Measurements from ENCODE around the gene PPP2CA. TPM values are rescaled to one million over a fixed set of nuclear protein-coding genes. Genes with fewer than 3 reads are reported as not detected.

PPP2CA gene
- total and polyA plus RNA-seq, 10 of the 15 experiments (the other 5 are each of a cell fraction or from before 2014, with no cell fraction given): 18.6 to 385 (median 134) TPM

DNA sequence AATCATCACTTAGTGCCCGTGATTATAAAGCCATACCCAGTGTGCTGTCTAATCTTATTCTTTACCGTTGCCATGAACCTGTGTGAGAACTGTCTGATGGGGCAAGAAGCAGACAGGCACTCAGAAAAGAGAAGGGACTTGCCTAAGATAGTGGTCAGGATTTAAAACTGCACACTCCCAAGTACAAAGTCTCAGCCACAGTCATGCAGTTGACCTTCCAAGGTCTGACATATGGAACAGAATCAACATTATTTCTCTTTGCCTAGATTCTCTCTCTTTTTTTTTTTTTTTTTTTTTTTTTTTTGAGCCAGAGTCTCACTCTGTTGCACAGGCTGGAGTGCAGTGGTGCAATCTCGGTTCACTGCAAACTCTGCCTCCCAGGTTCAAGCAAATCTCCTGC is 1.9 kb upstream of the PPP2CA start (continued):
- TF ChIP-seq, protein P1, sequence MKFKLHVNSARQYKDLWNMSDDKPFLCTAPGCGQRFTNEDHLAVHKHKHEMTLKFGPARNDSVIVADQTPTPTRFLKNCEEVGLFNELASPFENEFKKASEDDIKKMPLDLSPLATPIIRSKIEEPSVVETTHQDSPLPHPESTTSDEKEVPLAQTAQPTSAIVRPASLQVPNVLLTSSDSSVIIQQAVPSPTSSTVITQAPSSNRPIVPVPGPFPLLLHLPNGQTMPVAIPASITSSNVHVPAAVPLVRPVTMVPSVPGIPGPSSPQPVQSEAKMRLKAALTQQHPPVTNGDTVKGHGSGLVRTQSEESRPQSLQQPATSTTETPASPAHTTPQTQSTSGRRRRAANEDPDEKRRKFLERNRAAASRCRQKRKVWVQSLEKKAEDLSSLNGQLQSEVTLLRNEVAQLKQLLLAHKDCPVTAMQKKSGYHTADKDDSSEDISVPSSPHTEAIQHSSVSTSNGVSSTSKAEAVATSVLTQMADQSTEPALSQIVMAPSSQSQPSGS (IDR thresholded peaks at IDR 0.05; ENCODE audit: low read length): no peak
- TF ChIP-seq NFYA (IDR thresholded peaks at IDR 0.05; ENCODE audit: borderline replicate concordance, low read depth, low read length) (no peak), SRF (IDR thresholded peaks at IDR 0.05; ENCODE audit: low read depth in 2 of 2, low read length in 2 of 2) (no peak), PML (IDR thresholded peaks at IDR 0.05; ENCODE audit: low read length) (no peak), TARDBP (IDR thresholded peaks at IDR 0.05; ENCODE audit: borderline replicate concordance) (no peak), IRF4 (IDR thresholded peaks at IDR 0.05; ENCODE audit: low read depth, low read length) (no peak)

DNA sequence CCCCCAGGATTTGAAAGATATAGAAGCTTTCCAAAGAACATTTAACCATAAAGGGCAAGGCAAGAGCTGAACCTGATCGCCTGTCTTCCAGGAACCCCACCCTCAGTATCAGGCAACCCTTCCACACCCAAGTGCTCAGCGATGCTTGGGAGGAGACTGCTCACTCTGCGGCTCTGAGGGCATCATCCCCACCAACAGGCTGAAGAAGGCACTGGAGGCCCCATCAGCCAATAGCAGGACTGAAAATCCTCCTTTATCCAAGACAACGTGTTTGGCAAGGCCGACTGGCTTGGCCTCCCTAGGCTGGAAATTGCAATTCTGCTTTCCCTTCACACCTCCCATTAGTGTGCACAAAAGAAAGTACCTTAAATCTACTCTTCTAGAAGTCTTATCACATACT is 1.4 kb upstream of the PPP2CA start:
- Histone ChIP-seq H3K27ac (ENCODE audit: control insufficient read depth, insufficient read depth) (no peak overlapping the region), H3K36me3 (ENCODE audit: control insufficient read depth in 2 of 2, insufficient read depth in 2 of 2, low read length in 1 of 2) (no peaks in the 10 kb centered on the region), H3K4me2 (ENCODE audit: control insufficient read depth, insufficient read depth) (peak overlapping the region; percentile 97), H3K9me3 (replicated peaks; ENCODE audit: control insufficient read depth, insufficient read depth, low read length) (no peaks in the 10 kb centered on the region), H3K9ac (ENCODE audit: control insufficient read depth, insufficient read depth, low read length) (peak overlapping the region; percentile 97; the same call in 1 of the 2 replicates), H4K20me1 (ENCODE audit: control insufficient read depth, insufficient read depth) (no peaks in the 10 kb centered on the region), H3K27me3 (replicated peaks in 1 of 2; ENCODE audit: control insufficient read depth in 2 of 2, insufficient read depth in 2 of 2, low read length in 1 of 2) (no peaks in the 10 kb centered on the region), H3K79me2 (ENCODE audit: control insufficient read depth, insufficient read depth, low read length) (peaks cover 50% of the 10 kb centered on the region), H3K4me3 (peak overlapping the region; percentile 69), H3K4me1 (ENCODE audit: control insufficient read depth, insufficient read depth, low read length) (peaks cover 11% of the 10 kb centered on the region), H2AFZ (ENCODE audit: control insufficient read depth, low read depth, low read length) (peak overlapping the region; percentile 99)
- ATAC-seq (no peak), FAIRE-seq (no peak), DNase-seq (ENCODE audit: low read depth, low spot score) (no peak)
- in situ Hi-C loops (cut with MboI) (no loop called here), intact Hi-C loops (cut with micrococcal nuclease; ENCODE audit: unreplicated experiment) (loop anchor here (10.0 kb wide), 1 partner anchor 508 kb away; the partner anchor contains the start of gene CAMLG)
- BruUV-seq (replicated peaks): no TSS peak
- TF ChIP-seq ZNF207 (IDR thresholded peaks at IDR 0.05; ENCODE audit: borderline replicate concordance): no peak
- no peak for TF ChIP-seq SUZ12 (IDR thresholded peaks at IDR 0.05; ENCODE audit: unreplicated experiment)
- TF ChIP-seq, protein P2, sequence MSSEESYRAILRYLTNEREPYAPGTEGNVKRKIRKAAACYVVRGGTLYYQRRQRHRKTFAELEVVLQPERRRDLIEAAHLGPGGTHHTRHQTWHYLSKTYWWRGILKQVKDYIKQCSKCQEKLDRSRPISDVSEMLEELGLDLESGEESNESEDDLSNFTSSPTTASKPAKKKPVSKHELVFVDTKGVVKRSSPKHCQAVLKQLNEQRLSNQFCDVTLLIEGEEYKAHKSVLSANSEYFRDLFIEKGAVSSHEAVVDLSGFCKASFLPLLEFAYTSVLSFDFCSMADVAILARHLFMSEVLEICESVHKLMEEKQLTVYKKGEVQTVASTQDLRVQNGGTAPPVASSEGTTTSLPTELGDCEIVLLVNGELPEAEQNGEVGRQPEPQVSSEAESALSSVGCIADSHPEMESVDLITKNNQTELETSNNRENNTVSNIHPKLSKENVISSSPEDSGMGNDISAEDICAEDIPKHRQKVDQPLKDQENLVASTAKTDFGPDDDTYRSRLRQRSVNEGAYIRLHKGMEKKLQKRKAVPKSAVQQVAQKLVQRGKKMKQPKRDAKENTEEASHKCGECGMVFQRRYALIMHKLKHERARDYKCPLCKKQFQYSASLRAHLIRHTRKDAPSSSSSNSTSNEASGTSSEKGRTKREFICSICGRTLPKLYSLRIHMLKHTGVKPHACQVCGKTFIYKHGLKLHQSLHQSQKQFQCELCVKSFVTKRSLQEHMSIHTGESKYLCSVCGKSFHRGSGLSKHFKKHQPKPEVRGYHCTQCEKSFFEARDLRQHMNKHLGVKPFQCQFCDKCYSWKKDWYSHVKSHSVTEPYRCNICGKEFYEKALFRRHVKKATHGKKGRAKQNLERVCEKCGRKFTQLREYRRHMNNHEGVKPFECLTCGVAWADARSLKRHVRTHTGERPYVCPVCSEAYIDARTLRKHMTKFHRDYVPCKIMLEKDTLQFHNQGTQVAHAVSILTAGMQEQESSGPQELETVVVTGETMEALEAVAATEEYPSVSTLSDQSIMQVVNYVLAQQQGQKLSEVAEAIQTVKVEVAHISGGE (CRISPR knock-in tag; IDR thresholded peaks at IDR 0.05): no peak
- TF ChIP-seq SMAD5 (IDR thresholded peaks at IDR 0.05; ENCODE audit: low read depth): no peak
- TF ChIP-seq TCF12 (IDR thresholded peaks at IDR 0.05; ENCODE audit: low read depth, low read length): no peak
- no peak for TF ChIP-seq POLR2A (IDR thresholded peaks at IDR 0.05; ENCODE audit: low read depth, low read length)
- no peak for TF ChIP-seq BCL11A (IDR thresholded peaks at IDR 0.05; ENCODE audit: low read depth, low read length)
- TF ChIP-seq, protein P3, sequence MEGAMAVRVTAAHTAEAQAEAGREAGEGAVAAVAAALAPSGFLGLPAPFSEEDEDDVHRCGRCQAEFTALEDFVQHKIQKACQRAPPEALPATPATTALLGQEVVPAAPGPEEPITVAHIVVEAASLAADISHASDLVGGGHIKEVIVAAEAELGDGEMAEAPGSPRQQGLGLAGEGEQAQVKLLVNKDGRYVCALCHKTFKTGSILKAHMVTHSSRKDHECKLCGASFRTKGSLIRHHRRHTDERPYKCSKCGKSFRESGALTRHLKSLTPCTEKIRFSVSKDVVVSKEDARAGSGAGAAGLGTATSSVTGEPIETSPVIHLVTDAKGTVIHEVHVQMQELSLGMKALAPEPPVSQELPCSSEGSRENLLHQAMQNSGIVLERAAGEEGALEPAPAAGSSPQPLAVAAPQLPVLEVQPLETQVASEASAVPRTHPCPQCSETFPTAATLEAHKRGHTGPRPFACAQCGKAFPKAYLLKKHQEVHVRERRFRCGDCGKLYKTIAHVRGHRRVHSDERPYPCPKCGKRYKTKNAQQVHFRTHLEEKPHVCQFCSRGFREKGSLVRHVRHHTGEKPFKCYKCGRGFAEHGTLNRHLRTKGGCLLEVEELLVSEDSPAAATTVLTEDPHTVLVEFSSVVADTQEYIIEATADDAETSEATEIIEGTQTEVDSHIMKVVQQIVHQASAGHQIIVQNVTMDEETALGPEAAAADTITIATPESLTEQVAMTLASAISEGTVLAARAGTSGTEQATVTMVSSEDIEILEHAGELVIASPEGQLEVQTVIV (IDR thresholded peaks at IDR 0.05; ENCODE audit: borderline replicate concordance, partially characterized antibody): no peak
- RAD21 ChIA-PET (ENCODE audit: unreplicated experiment): no interaction called here
- CTCF ChIA-PET: interaction anchor here (0.8 to 1.9 kb wide), 9 partner anchors 12 to 512 kb away, joined by 3 to 7 read pairs (median 5); no protein-coding TSS in a partner anchor
- SMC1A ChIA-PET (ENCODE audit: uncharacterized antibody, unreplicated experiment): interaction anchor here (1.5 to 4.9 kb wide), 4 partner anchors 9 to 59 kb away, joined by 4 to 18 read pairs (median 5); no protein-coding TSS in a partner anchor
- POLR2A ChIA-PET: interaction anchor here (0.6 to 3.6 kb wide), 5 partner anchors 9 to 184 kb away, joined by 4 to 35 read pairs (median 5); no protein-coding TSS in a partner anchor
- 79% methylated on average over 5 of the region's 5 CpGs for WGBS (ENCODE audit: insufficient coverage, insufficient replicate concordance, low lambda C conversion rate, missing lambda C conversion rate)

Data from GM12878 (cell line).